ENCODE data around the gene EXOC4.

DNA sequence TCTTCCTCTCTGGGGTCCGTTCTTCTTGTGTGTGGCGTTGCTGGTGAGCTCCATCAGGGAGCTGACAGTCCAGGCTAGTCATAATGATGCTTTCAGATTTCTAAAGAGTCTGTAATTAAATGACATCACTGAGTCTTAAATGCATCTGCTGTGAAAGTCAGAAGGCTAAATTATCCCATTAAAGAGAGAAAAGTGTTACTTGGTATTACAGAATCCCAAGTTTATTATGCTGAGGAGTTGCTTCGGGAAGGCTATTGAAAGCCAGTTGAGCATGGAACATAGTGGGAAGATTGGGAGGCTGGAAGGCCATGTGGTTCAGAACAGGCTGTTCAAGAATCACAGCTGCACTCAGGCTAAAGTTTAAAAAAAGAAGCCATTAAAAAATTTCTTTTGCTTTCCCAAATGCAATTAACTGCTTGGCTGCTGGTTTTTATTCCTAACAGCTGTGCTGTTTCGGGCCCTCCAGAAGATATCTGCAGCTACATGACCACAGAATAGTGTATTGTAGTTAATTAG is 531.7 kb downstream of the EXOC4 start:
- TF ChIP-seq CTCF (IDR thresholded peaks at IDR 0.05; ENCODE audit: extremely low read depth in 1 of 2, insufficient read depth in 1 of 2, low read depth in 1 of 2, low read length in 2 of 2) (no peak), POLR2A (IDR thresholded peaks at IDR 0.05; ENCODE audit: low read depth, low read length) (no peak), MYC (IDR thresholded peaks at IDR 0.05; ENCODE audit: low read depth, low read length) (no peak), POLR2AphosphoS5 (IDR thresholded peaks at IDR 0.05; ENCODE audit: insufficient read depth, low read depth, low read length) (no peak)
